ENCODE data around the gene VWDE.

VWDE gene

GRCh38 chr7:12290761-12291160 lies 112.9 kb downstream of the VWDE start:
- DNase-seq: no peak

DNA sequence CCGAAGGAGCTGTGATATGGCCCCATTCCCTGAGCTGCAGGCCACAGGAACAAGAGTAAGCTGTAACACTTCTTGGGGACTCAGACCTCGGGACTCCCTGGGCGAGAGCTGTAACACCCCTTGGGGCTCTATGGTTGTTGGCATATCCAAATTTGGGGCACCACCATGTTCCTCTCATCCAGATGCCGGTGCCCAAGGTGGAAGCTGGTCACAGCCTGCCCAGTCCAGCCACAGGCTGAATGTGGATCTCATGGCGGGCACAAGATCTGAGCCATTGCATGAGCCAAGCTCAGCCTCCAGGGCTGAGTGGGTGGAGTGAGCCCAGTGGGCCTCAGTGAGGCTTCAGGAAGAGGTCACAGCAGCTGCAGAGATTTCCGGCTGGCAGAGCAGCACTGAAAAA lies 113.7 kb downstream of the VWDE start:
- no peak for DNase-seq

GRCh38 chr7:12287901-12288300 lies 115.8 kb downstream of the VWDE start:
- no peak for DNase-seq

DNA sequence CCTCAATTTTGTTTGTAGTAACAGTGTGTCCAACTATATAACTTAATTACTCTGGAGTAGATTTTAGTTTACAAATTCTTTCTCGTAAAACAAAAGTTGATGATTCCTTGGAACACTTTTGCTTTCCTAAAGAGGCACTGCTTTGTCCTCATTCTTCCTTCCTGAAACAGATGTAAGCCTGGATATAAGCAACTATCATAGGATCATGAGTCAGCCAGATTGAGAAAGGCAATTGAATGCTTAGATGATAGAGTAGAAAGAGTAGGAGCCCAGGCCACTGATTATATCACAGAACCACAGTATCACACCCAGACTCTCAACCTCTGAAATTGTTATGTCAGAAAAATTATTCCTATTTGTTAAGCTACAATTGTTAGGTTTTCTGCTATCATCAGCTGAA lies 122.6 kb downstream of the VWDE start:
- no peak for DNase-seq
